OCI-LY1 (cell line): ENCODE results near the gene MMADHC.

Experiments
- EZH2 ChIP-seq: fragments of 200-600 bp; sonication (generic), shearing (Covaris generic); IDR thresholded peaks from 2 replicates; pipeline ENCODE4 v1.8.0; 2017; ENCODE audit warnings: borderline replicate concordance, mixed run types, mild to moderate bottlenecking, antibody characterized with exemption, low read length, moderate library complexity, mixed read lengths
- TF ChIP-seq, protein P1 (sequence below): fragments of 200-600 bp; sonication (generic), shearing (Covaris generic); IDR thresholded peaks from 2 replicates; pipeline ENCODE4 v1.5.1; 2017; ENCODE audit warnings: mild to moderate bottlenecking, antibody characterized with exemption, low read length, moderate library complexity, mixed read lengths

DNA sequence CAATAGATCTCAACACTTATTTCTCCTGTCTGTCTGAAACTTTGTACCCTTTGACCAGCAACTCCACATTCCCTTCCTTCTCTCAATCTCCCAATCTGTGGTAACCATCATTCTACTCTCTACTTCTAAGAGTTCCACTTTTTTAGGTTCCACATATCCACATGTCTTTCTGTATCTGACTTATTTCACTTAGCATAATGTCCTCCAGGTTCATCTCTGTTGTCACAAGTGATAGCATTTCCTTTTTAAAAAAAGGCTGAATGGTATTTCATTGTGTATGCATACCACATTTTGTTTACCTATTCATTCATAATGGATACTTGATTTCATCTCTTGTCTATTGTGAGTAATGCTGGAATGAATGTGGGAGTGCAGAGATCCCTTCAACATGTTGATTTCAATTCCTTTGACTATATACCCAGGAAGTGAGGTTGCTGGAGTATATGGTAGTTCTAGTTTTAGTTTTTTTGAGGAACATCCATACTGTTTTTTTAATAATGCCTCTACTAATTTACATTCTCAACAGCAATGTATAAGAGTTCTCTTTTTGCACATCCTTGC is 18.8 kb upstream of the MMADHC start:
- TF ChIP-seq, protein P1, sequence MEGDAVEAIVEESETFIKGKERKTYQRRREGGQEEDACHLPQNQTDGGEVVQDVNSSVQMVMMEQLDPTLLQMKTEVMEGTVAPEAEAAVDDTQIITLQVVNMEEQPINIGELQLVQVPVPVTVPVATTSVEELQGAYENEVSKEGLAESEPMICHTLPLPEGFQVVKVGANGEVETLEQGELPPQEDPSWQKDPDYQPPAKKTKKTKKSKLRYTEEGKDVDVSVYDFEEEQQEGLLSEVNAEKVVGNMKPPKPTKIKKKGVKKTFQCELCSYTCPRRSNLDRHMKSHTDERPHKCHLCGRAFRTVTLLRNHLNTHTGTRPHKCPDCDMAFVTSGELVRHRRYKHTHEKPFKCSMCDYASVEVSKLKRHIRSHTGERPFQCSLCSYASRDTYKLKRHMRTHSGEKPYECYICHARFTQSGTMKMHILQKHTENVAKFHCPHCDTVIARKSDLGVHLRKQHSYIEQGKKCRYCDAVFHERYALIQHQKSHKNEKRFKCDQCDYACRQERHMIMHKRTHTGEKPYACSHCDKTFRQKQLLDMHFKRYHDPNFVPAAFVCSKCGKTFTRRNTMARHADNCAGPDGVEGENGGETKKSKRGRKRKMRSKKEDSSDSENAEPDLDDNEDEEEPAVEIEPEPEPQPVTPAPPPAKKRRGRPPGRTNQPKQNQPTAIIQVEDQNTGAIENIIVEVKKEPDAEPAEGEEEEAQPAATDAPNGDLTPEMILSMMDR = no peak
- TF ChIP-seq EZH2 = no peak
